Stimulated activated memory B cell treated with anti-CD40 and anti-IgM and Interleukin-4, amounts not matched to agents 10 μg/mL and 1 μg/mL and 100 μg/mL, for 72 hours (primary cell): ENCODE results near the gene PARN.
"Not testable (repeated sequence)": the region's sequence is repeated elsewhere in the genome, so short reads cannot be mapped to it uniquely, and the experiment has no call there.

Experiments
- ATAC-seq: fragments of 150-1000 bp; cut with Tn5 transposase; 2 replicates; pipeline ENCODE4 v1.10.0; 2021
- H3K27ac Mint-ChIP-seq: one replicate; pipeline ENCODE4 v1.8.0; 2022; ENCODE audit warnings: mild to moderate bottlenecking, mixed read lengths
- H3K27me3 Mint-ChIP-seq: one replicate; pipeline ENCODE4 v1.8.0; 2022; ENCODE audit warnings: mixed read lengths
- H3K36me3 Mint-ChIP-seq: one replicate; pipeline ENCODE4 v1.8.0; 2022; ENCODE audit warnings: mixed read lengths
- H3K4me1 Mint-ChIP-seq: one replicate; pipeline ENCODE4 v1.8.0; 2022; ENCODE audit warnings: mixed read lengths
- H3K4me3 Mint-ChIP-seq: one replicate; pipeline ENCODE4 v1.8.0; 2022; ENCODE audit warnings: mild to moderate bottlenecking, moderate library complexity, mixed read lengths
- H3K9me3 Mint-ChIP-seq: one replicate; pipeline ENCODE4 v1.8.0; 2022; ENCODE audit warnings: mixed read lengths

PARN gene

DNA sequence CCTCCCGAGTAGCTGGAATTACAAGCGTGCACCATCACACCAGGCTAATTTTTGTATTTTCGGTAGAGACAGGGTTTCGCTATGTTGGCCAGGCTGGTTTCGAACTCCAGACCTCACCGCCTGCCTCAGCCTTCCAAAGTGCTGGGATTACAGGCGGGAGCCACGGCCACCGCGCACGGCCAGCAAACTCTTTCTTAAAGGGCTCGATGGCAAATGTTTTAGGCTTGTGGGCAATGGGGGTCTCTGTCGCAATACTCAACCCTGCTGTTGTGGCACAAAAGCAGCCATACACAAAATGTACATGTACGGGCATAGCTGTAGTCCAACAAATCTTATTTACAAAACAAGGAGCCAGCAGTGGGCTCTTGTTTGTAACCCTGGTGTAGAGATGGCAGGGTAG, 18.4 kb downstream of the PARN start:
- H3K27me3 Mint-ChIP-seq, result no peaks in the 10 kb centered on the region

DNA sequence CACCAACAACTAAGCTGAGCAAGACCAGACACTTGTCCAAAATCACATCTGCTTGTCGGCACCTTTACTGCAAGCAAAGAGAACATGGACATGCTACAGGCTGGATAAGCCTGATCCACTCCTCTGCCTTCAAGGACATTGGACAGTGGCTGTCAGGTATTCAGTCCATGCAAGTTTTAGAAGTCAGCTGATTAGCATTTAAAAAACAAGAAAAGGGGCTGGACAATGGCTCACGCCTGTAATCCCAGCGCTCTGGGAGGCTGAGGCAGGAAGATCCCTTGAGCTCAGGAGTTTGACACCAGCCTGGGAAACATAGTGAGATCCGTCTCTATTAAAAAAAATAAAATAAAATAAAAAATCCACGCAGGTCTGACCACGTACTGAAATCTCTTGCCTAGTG, 20.3 kb downstream of the PARN start:
- no peak for ATAC-seq
- H3K27me3 Mint-ChIP-seq, result no peaks in the 10 kb centered on the region
- H3K4me1 Mint-ChIP-seq, result peaks cover 50% of the 10 kb centered on the region
- H3K4me3 Mint-ChIP-seq, result no peak overlapping the region
- H3K9me3 Mint-ChIP-seq, result no peaks in the 10 kb centered on the region
- peaks cover 38% of the 10 kb centered on the region for H3K36me3 Mint-ChIP-seq
- H3K27ac Mint-ChIP-seq, result peak overlapping the region; percentile 64

More for the DNA sequence above, 18.4 kb downstream of the PARN start:
- H3K4me3 Mint-ChIP-seq, result no peak overlapping the region
- no peak for ATAC-seq
- H3K9me3 Mint-ChIP-seq, result no peaks in the 10 kb centered on the region
- peaks cover 37% of the 10 kb centered on the region for H3K36me3 Mint-ChIP-seq
- no peak overlapping the region for H3K27ac Mint-ChIP-seq
- peaks cover 39% of the 10 kb centered on the region for H3K4me1 Mint-ChIP-seq

DNA sequence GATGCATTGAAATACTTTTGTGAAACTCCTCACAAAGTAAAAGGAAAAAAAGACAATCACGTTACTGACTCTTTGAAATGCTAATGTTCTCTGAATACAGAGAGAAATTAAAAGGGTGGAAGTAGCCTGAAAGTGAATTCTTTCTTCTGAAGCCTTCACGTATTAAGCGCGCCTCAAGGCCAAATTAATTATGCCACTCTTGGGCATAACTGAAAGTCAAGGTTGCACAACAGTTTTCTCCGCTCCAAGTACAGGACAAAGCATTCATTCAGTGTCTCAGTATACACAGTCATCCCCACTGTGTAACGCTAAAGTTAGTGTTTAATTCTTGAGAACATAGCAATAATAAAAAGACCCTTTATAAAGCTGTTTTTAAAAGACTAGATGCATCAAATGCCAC, 21.5 kb downstream of the PARN start:
- peak overlapping the region; percentile 52 for H3K4me3 Mint-ChIP-seq
- H3K9me3 Mint-ChIP-seq, result no peaks in the 10 kb centered on the region
- H3K36me3 Mint-ChIP-seq, result peaks cover 34% of the 10 kb centered on the region
- no peak for ATAC-seq
- no peaks in the 10 kb centered on the region for H3K27me3 Mint-ChIP-seq
- H3K4me1 Mint-ChIP-seq, result peaks cover 50% of the 10 kb centered on the region
- H3K27ac Mint-ChIP-seq, result peak overlapping the region; percentile 64

DNA sequence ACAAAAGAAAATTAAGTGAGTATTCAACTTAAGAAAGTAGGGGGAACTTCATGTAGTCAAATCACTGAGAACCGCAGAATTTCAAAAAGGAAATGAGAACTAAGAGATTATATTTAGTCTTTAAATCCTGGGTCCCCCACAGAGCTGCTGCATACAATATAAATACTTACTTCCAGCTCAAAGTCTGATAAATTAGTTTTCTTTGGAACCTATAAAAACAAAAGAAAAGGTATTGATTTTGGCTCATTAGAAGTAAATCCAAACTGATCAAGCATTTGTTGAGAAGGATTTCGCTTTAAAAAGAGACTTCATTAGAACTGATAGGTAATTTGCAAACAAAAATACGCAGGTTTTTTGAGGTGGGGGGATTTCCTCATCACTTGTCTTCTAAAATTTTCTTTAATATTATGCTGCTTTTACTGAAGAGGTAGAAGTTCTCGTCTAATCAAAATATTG, 21.9 kb downstream of the PARN start:
- H3K4me3 Mint-ChIP-seq, result peak overlapping the region; percentile 52
- H3K9me3 Mint-ChIP-seq, result no peaks in the 10 kb centered on the region
- peak overlapping the region; percentile 64 for H3K27ac Mint-ChIP-seq
- peaks cover 54% of the 10 kb centered on the region for H3K4me1 Mint-ChIP-seq
- peak; percentile 83 for ATAC-seq
- H3K27me3 Mint-ChIP-seq, result no peaks in the 10 kb centered on the region
- H3K36me3 Mint-ChIP-seq, result peaks cover 36% of the 10 kb centered on the region

DNA sequence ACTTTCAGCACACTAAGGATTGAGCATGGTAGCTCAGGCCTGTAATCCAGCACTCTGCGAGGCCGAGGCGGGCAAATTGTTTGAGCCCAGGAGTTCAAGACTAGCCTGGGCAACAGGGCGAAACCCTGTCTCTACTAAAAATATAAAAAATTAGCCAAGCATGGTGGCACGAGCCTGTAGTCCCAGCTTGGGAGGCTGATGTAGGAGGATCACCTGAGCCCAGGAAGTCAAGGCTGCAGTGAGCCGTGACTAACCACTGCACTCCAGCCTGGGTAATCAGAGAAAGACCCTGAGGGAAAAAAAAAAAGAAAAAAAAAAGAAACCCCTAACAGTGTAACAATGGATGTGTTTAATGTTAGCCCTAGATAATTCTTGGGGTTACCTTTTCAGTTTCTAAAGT, 24.0 kb downstream of the PARN start:
- Mint-ChIP-seq H3K4me3 (peak overlapping the region; percentile 19), H3K27ac (peak overlapping the region; percentile 76), H3K36me3 (peaks cover 50% of the 10 kb centered on the region), H3K4me1 (peaks cover 62% of the 10 kb centered on the region), H3K9me3 (no peaks in the 10 kb centered on the region), H3K27me3 (no peaks in the 10 kb centered on the region)
- no peak for ATAC-seq

DNA sequence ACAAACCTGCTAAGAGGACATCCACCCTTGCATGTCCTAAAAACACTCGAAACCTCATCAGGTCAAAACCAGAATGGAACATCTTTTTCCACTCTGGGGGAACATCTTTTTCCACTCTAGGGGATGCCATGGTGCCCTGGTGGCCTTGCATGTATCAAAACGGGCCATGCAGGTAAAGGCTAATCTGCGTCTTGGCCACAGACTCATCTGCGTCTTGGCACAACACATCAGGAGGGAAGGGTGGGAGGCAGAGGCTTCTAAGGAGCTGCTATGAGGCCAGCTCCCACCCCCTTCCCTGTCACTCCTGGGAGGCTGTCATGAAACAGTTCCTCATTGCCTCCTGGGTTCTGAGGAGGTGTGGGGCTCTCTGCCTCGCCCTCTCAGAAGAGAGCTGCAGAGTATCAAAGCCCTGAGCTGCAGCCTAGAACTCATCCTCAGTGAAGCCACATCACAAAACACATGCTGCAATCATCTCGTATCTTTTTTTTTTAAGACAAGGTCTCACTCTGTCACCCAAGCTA, 27.6 kb downstream of the PARN start:
- Mint-ChIP-seq H3K36me3 (peaks cover 76% of the 10 kb centered on the region), H3K27ac (peak overlapping the region; percentile 11), H3K4me1 (peaks cover 44% of the 10 kb centered on the region), H3K9me3 (no peaks in the 10 kb centered on the region), H3K4me3 (peak overlapping the region; percentile 1), H3K27me3 (no peaks in the 10 kb centered on the region)
- ATAC-seq, result no peak

DNA sequence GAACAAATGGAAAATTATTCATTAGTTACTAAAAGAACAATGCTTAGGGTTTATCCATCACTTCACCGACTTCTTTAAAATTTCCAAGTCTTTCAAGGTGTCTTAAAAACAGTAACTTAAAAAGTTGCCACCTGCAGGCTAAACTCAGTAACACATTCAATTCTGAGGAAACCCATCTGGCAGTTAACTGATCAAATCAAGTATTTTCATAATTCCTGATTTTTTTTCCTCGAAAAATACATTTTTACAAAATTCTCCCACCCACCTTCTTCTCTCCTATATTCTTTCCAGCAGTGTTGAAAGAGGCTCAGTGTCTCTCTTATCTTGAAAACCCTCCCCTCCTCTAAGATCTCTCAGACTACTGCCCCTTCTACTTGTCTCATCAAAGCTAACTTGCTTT, 29.9 kb downstream of the PARN start:
- Mint-ChIP-seq H3K4me3 (no peak overlapping the region), H3K4me1 (peaks cover 25% of the 10 kb centered on the region), H3K27me3 (no peaks in the 10 kb centered on the region), H3K36me3 (peaks cover 74% of the 10 kb centered on the region), H3K9me3 (no peaks in the 10 kb centered on the region), H3K27ac (no peak overlapping the region)
- ATAC-seq, result no peak

DNA sequence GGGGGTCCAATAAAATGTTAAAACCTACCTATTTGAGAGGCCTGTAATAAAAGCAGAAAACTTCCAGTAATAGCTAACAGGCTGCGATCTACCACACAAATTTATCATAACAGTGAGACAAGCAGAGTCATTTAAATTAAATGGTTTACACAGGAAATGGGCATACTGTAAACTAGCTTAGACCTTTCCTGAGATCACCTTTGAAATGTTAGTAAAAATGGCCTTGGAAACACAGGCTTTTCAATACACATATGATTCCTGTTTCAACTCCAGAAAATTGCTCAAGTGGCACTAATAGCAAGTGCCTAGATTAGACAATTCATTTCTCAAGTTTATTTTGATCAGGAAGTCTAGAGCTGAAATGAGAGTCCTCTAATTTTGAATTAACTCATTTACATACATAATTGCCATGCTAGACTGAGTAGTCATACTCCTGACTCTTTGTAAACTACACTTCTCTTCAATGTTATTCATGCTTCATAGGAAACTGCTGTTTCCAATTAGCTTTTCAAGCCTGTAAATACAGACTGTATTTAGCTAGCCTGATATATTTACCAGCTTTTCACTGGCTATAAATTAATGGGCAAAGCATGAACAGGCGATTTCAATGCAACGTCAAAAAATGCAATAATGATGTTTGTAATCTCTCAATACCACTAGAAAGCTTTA, 43.3 kb downstream of the PARN start:
- Mint-ChIP-seq H3K36me3 (peaks cover 53% of the 10 kb centered on the region), H3K4me3 (no peak overlapping the region), H3K4me1 (peaks cover 10% of the 10 kb centered on the region), H3K27ac (peak overlapping the region; percentile 17), H3K9me3 (no peaks in the 10 kb centered on the region), H3K27me3 (no peaks in the 10 kb centered on the region)
- no peak for ATAC-seq

DNA sequence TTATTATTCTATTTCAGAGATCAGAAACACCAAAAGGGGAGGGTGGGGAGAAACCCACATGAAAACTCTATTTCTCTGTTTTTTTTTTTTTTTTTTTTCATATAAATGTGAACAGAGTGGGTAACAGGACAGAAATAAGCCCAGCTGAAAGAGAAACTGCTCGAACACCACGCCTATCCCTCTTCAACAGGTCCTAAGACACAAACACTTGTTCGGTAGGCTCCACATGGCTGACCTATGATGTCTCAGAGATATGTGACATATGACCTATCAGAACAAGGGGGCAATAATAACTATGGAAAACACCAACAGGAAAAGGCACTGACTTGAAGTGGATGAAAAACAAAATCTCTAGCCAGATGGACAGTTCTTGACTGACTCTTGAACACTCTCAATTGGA, 44.8 kb downstream of the PARN start:
- Mint-ChIP-seq H3K9me3 (no peaks in the 10 kb centered on the region), H3K4me1 (peaks cover 10% of the 10 kb centered on the region), H3K36me3 (peaks cover 55% of the 10 kb centered on the region), H3K4me3 (no peak overlapping the region), H3K27me3 (no peaks in the 10 kb centered on the region), H3K27ac (no peak overlapping the region)
- no peak for ATAC-seq

DNA sequence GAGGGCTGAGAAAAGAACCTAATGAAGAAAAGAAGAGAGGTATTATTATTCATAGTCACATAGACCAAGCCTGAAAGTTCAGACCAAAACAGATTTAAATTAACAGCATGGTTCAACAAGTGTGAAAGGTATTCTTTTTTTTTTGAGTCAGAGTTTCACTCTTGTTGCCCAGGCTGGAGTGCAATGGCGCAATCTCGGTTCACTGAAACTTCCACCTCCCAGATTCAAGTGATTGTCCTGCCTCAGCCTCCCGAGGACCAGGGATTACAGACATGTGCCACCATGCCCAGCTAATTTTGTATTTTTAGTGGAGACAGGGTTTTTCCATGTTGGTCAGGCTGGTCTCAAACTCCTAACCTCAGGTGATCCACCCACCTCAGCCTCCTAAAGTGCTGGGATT, 49.1 kb downstream of the PARN start:
- not testable (repeated sequence) for H3K27ac Mint-ChIP-seq, H3K4me3 Mint-ChIP-seq, ATAC-seq, H3K4me1 Mint-ChIP-seq, H3K9me3 Mint-ChIP-seq, H3K27me3 Mint-ChIP-seq
- H3K36me3 Mint-ChIP-seq, result peaks cover 53% of the 10 kb centered on the region

DNA sequence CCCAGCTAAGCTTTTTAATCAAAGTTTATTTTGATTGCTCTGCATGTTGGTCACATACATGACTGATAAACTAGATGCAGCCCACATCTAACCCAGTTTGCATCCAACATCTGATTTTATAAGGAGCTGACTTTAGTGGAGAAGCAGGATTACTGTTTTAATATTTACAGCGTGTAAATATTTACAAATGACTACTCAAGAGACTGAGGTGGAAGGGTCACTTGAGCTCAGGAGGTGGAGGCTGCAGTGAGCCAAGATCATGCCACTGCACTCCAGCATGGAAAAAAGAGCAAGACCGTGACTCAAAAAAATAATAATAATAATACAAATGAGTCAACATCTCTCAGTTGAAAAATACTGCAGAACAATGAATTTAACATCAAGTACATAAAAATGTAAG, 50.8 kb downstream of the PARN start:
- no peaks in the 10 kb centered on the region for H3K4me1 Mint-ChIP-seq
- H3K4me3 Mint-ChIP-seq, result no peak overlapping the region
- H3K27me3 Mint-ChIP-seq, result no peaks in the 10 kb centered on the region
- H3K36me3 Mint-ChIP-seq, result peaks cover 61% of the 10 kb centered on the region
- no peak for ATAC-seq
- no peak overlapping the region for H3K27ac Mint-ChIP-seq
- no peaks in the 10 kb centered on the region for H3K9me3 Mint-ChIP-seq

DNA sequence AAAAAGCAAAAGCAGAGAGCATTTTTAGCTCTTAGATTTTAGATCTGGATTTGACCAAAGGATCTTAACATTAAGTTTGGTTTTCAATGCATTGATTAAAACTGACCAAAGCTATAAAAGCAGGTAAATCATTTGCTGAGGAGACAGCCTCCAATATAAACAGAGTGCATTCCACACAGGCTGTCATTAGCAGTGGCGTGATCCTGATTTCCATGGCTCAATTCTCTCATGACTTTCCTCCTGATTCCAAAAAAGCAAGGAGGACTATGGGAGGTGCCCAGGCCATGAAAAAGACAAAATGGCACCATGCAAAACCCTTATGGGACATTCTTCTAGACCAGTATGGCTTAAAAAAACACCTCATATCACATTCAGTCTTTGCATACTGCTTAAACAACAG, 53.5 kb downstream of the PARN start:
- ATAC-seq, result no peak
- Mint-ChIP-seq H3K36me3 (peaks cover 71% of the 10 kb centered on the region), H3K27ac (no peak overlapping the region), H3K4me1 (no peaks in the 10 kb centered on the region), H3K27me3 (no peaks in the 10 kb centered on the region), H3K4me3 (no peak overlapping the region), H3K9me3 (no peaks in the 10 kb centered on the region)

DNA sequence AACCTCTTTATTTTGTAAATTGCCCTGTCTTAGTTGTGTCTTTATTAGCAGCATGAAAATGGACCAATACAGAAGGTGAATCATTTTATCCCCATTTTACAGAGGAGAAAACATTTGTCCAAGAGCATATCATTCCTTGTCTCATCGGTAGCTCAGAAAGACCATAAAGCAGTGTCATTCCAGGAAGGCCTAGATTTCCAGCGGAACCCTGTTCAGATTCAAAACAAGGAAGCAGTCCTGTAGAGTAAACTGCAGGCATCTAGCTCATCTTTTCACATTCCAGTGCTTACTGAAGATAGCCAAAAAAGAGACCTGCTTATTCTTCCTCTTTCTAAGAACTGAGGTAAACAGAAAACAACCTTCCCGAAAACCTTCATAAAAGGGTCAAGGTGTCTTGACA, 54.0 kb downstream of the PARN start:
- no peaks in the 10 kb centered on the region for H3K4me1 Mint-ChIP-seq
- no peaks in the 10 kb centered on the region for H3K9me3 Mint-ChIP-seq
- H3K27ac Mint-ChIP-seq, result no peak overlapping the region
- no peaks in the 10 kb centered on the region for H3K27me3 Mint-ChIP-seq
- ATAC-seq, result no peak
- H3K36me3 Mint-ChIP-seq, result peaks cover 66% of the 10 kb centered on the region
- H3K4me3 Mint-ChIP-seq, result no peak overlapping the region

DNA sequence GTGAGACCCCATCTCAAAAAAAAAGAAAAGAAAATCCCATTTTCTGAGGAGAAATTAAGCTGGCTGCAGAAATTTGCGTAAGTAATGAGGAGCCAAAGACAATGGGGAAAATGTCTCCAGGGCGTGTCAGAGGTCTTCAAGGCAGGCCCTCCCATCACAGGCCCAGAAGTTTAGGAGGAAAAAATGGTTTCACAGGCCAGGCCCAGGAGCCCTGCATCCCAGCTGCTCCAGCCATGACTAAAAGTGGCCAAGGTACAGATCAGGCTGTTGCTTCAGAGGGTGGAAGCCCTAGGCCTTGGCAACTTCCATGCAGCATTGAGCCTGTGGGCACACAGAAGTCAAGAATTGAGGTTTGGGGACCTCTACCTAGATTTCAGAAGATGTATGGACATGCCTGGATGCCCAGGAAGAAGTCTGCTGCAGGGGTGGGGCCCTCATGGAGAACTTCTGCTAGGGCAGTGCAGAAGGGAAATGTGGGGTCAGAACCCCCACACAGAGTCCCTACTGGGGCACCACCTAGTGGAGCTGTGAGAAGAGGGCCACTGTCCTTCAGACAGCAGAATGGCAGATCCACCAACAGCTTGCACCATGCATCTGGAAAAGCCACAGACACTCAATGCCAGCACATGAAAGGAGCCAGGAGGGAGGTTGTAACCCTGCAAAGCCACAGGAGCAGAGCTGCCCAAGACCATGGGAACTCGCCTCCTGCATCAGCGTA, 55.2 kb downstream of the PARN start:
- not testable (repeated sequence) for H3K27ac Mint-ChIP-seq

DNA sequence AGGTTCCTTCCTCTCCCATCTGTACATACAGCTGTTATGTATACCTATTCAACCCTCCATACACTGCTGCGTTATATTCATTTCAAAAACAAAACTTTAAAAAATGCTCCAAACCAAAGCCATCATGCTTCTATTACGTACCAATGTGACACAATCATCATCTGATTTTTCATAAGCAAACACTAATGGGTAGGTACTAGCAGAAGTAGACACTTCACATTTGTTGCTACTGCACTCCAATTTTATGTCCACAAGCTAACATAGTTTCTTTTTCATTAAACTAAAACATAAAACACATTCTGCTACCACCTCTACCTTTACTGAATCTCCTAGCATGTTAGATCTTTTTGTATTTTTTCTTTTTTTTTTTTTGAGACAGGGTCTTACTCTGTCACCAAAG, 57.5 kb downstream of the PARN start:
- Mint-ChIP-seq H3K4me1 (no peaks in the 10 kb centered on the region), H3K9me3 (no peaks in the 10 kb centered on the region), H3K36me3 (peaks cover 60% of the 10 kb centered on the region), H3K27me3 (no peaks in the 10 kb centered on the region), H3K4me3 (no peak overlapping the region), H3K27ac (no peak overlapping the region)
- no peak for ATAC-seq

More for the DNA sequence above, 55.2 kb downstream of the PARN start:
- not testable (repeated sequence) for H3K4me1 Mint-ChIP-seq, H3K9me3 Mint-ChIP-seq, H3K4me3 Mint-ChIP-seq, H3K27me3 Mint-ChIP-seq, ATAC-seq
- H3K36me3 Mint-ChIP-seq, result peaks cover 64% of the 10 kb centered on the region

DNA sequence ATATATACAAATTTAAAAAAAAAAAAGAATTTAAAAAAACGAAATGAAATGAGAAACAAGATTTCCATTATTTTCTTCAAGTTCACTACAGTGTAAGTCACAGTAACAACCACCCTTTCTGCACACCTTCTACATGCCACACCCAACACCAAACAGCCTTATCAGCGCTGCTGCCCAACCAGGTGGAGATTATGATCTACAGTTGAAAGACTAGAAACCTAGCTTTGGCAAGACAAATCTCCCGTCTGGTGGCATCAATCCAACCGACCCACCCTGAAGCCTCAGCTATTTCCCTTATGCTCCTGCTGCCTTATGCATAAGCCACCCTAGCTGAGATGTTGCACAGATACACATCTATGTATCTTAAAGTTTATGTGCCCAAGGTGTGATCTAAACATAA, 60.8 kb downstream of the PARN start:
- peaks cover 45% of the 10 kb centered on the region for H3K36me3 Mint-ChIP-seq
- no peak for ATAC-seq
- H3K4me1 Mint-ChIP-seq, result peaks cover 6% of the 10 kb centered on the region
- no peaks in the 10 kb centered on the region for H3K27me3 Mint-ChIP-seq
- no peaks in the 10 kb centered on the region for H3K9me3 Mint-ChIP-seq
- no peak overlapping the region for H3K4me3 Mint-ChIP-seq
- H3K27ac Mint-ChIP-seq, result no peak overlapping the region
